Measurements from ENCODE around the gene SHOC2. TPM values are rescaled to one million over a fixed set of nuclear protein-coding genes. Genes with fewer than 3 reads are reported as not detected.
"Not testable (repeated sequence)": the region's sequence is repeated elsewhere in the genome, so short reads cannot be mapped to it uniquely, and the experiment has no call there.

The SHOC2 gene
- total RNA-seq, 2 experiments from 2014 or later, result 43.2 to 45.6 TPM

- Mint-ChIP-seq H3K27me3 (no peaks in the 10 kb centered on the region), H3K4me3 (no peak overlapping the region), H3K4me1 (peaks cover 27% of the 10 kb centered on the region), H3K9me3 (no peaks in the 10 kb centered on the region), H3K36me3 (ENCODE audit: low read depth) (peaks cover 50% of the 10 kb centered on the region), H3K27ac (peak overlapping the region; percentile 16)
- CTCF ChIA-PET, result interaction anchor here (1.1 to 2.4 kb wide), 5 partner anchors 9 to 164 kb away, joined by 3 to 10 read pairs (median 3); no protein-coding TSS in a partner anchor
- no peak for DNase-seq
- POLR2A ChIA-PET, result interaction anchor here (1.1 to 3.3 kb wide), 4 partner anchors 9 to 14 kb away, joined by 3 to 20 read pairs (median 4); partner anchors contain the start of genes BBIP1 and SHOC2
These were observed 15.8 kb upstream of the SHOC2 start for GRCh38 chr10:110903280-110904278.

- no peak for DNase-seq
- no peaks in the 10 kb centered on the region for H3K4me1 Mint-ChIP-seq
- no peak overlapping the region for H3K4me3 Mint-ChIP-seq
- no peaks in the 10 kb centered on the region for H3K9me3 Mint-ChIP-seq
- peaks cover 4% of the 10 kb centered on the region for H3K36me3 Mint-ChIP-seq (ENCODE audit: low read depth)
- H3K27me3 Mint-ChIP-seq, result no peaks in the 10 kb centered on the region
- ChIA-PET CTCF (interaction anchor here (0.5 to 1.3 kb wide), 3 partner anchors 13 to 605 kb away, joined by 3 read pairs; partner anchors contain the start of gene SMNDC1), POLR2A (interaction anchor here (1.3 to 1.9 kb wide), 2 partner anchors 9 to 23 kb away, joined by 3 to 14 read pairs; partner anchors contain the start of genes BBIP1 and SHOC2)
- no peak overlapping the region for H3K27ac Mint-ChIP-seq
These were observed 9.3 kb upstream of the SHOC2 start for GRCh38 chr10:110910138-110910537.

GRCh38 chr10:110912374-110912773 is 7.0 kb upstream of the SHOC2 start:
- Mint-ChIP-seq H3K9me3 (no peaks in the 10 kb centered on the region), H3K27me3 (no peaks in the 10 kb centered on the region), H3K4me3 (no peak overlapping the region), H3K4me1 (peaks cover 7% of the 10 kb centered on the region), H3K36me3 (ENCODE audit: low read depth) (no peaks in the 10 kb centered on the region), H3K27ac (no peak overlapping the region)
- DNase-seq, result no peak
- POLR2A ChIA-PET, result interaction anchor here (0.9 kb wide), 1 partner anchor 8 kb away, joined by 3 read pairs; no protein-coding TSS in a partner anchor
- CTCF ChIA-PET, result interaction anchor here (2.3 kb wide), 1 partner anchor 10 kb away, joined by 10 read pairs; no protein-coding TSS in a partner anchor

DNA sequence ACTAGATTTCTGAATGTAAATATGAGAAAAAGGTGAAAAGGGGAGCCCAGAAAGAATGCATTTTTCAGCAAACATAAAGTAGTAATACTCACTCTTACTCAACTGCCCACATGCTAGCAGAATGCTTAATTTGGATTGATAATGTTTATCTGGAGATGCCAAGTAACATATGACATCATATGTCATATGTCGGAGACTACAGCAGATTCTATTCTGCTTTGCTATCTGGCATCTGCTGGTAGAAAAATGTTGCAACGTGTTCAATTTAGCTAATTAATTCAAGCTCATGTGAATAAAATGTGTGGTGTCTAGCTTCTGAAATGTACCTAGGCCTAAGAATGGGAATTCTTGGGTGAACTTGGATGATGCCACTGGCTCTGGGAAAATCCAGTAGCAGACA is 5.0 kb upstream of the SHOC2 start:
- CTCF ChIA-PET, result interaction anchor here (1.0 kb wide), 1 partner anchor 168 kb away, joined by 3 read pairs; no protein-coding TSS in a partner anchor
- POLR2A ChIA-PET, result no interaction called here
- no peaks in the 10 kb centered on the region for H3K27me3 Mint-ChIP-seq
- no peaks in the 10 kb centered on the region for H3K36me3 Mint-ChIP-seq (ENCODE audit: low read depth)
- H3K9me3 Mint-ChIP-seq, result no peaks in the 10 kb centered on the region
- no peak for DNase-seq
- H3K4me1 Mint-ChIP-seq, result peaks cover 16% of the 10 kb centered on the region
- no peak overlapping the region for H3K27ac Mint-ChIP-seq
- H3K4me3 Mint-ChIP-seq, result no peak overlapping the region

GRCh38 chr10:110915035-110915434 is 4.4 kb upstream of the SHOC2 start:
- CTCF ChIA-PET, result interaction anchor here (1.0 kb wide), 1 partner anchor 169 kb away, joined by 3 read pairs; no protein-coding TSS in a partner anchor
- H3K9me3 Mint-ChIP-seq, result no peaks in the 10 kb centered on the region
- H3K27ac Mint-ChIP-seq, result no peak overlapping the region
- H3K36me3 Mint-ChIP-seq (ENCODE audit: low read depth), result peaks cover under 1% of the 10 kb centered on the region
- POLR2A ChIA-PET, result no interaction called here
- H3K27me3 Mint-ChIP-seq, result no peaks in the 10 kb centered on the region
- H3K4me3 Mint-ChIP-seq, result no peak overlapping the region
- H3K4me1 Mint-ChIP-seq, result peaks cover 16% of the 10 kb centered on the region
- no peak for DNase-seq

- POLR2A ChIA-PET; H3K27ac Mint-ChIP-seq; H3K9me3 Mint-ChIP-seq; DNase-seq; H3K4me3 Mint-ChIP-seq; H3K27me3 Mint-ChIP-seq; CTCF ChIA-PET; H3K36me3 Mint-ChIP-seq (ENCODE audit: low read depth): not testable (repeated sequence)
- H3K4me1 Mint-ChIP-seq, result peaks cover 19% of the 10 kb centered on the region
These were observed 3.8 kb upstream of the SHOC2 start for GRCh38 chr10:110915600-110915999.

- no peak for DNase-seq
- H3K27me3 Mint-ChIP-seq, result no peaks in the 10 kb centered on the region
- ChIA-PET POLR2A (interaction anchor here (2.3 to 3.5 kb wide), 4 partner anchors 14 to 80 kb away, joined by 6 to 41 read pairs (median 26); no protein-coding TSS in a partner anchor), CTCF (interaction anchor here (1.0 to 3.5 kb wide), 4 partner anchors 15 to 175 kb away, joined by 4 to 14 read pairs (median 6); no protein-coding TSS in a partner anchor)
- no peaks in the 10 kb centered on the region for H3K9me3 Mint-ChIP-seq
- H3K36me3 Mint-ChIP-seq (ENCODE audit: low read depth), result peaks cover 3% of the 10 kb centered on the region
- no peak overlapping the region for H3K27ac Mint-ChIP-seq
- no peak overlapping the region for H3K4me3 Mint-ChIP-seq
- peaks cover 27% of the 10 kb centered on the region for H3K4me1 Mint-ChIP-seq
These were observed 2.7 kb upstream of the SHOC2 start for GRCh38 chr10:110916554-110917346.

DNA sequence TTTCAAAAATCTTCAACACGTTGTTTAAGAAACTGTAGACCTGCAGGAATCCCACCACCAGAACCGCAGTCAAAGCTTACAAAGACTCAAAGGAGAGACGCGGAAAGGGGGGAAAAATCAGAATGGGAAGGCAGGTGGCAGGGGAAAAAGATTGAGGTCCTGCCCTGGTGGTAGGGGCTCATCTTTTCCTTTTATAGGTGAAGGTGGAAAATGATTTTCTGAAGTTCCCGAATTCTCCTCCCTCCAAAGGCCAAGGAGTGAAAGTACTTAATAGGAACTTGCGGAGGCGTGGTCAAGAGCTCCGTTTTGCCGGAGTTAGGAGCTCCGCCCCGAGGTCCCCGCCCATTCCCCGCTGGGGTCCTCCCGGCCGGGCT is 1.1 kb upstream of the SHOC2 start:
- Mint-ChIP-seq H3K9me3 (no peaks in the 10 kb centered on the region), H3K27ac (peak overlapping the region; percentile 97), H3K27me3 (no peaks in the 10 kb centered on the region), H3K4me3 (peak overlapping the region; percentile 90), H3K36me3 (ENCODE audit: low read depth) (peaks cover 3% of the 10 kb centered on the region), H3K4me1 (peaks cover 36% of the 10 kb centered on the region)
- POLR2A ChIA-PET, result interaction anchor here (1.1 to 3.5 kb wide), 19 partner anchors 8 to 1529 kb away, joined by 4 to 41 read pairs (median 6); partner anchors contain the start of genes SMNDC1, VTI1A and ZDHHC6
- CTCF ChIA-PET, result interaction anchor here (0.9 to 3.5 kb wide), 10 partner anchors 9 to 246 kb away, joined by 3 to 14 read pairs (median 4); partner anchors contain the start of gene PDCD4
- DNase-seq, result peak; percentile 91

GRCh38 chr10:110918643-110919348 is 608 bp upstream of the SHOC2 start, which contains the start of gene BBIP1:
TSS of gene BBIP1 (minus strand) at chr10:110919180. CDS start at chr10:110918157, 1,023 bp downstream.
- Mint-ChIP-seq H3K27me3 (no peaks in the 10 kb centered on the region), H3K4me3 (peak within 1 kb of the TSS; percentile 90), H3K36me3 (ENCODE audit: low read depth) (peaks cover 3% of the 10 kb centered on the region), H3K9me3 (no peaks in the 10 kb centered on the region), H3K27ac (peak within 1 kb of the TSS; percentile 97), H3K4me1 (peaks cover 40% of the 10 kb centered on the region)
- ChIA-PET CTCF (interaction anchor here (0.6 to 3.5 kb wide), 12 partner anchors 9 to 360 kb away, joined by 3 to 14 read pairs (median 4); partner anchors contain the start of gene PDCD4), POLR2A (interaction anchor here (0.6 to 3.5 kb wide), 30 partner anchors 9 to 1528 kb away, joined by 3 to 41 read pairs (median 4); partner anchors contain the start of genes PDCD4, SMNDC1, VTI1A and ZDHHC6)
- DNase-seq, result no peak

GRCh38 chr10:110919971-110920881 is 822 bp downstream of the SHOC2 start:
- Mint-ChIP-seq H3K27ac (peak overlapping the region; percentile 76), H3K4me1 (peaks cover 46% of the 10 kb centered on the region)
- POLR2A ChIA-PET, result interaction anchor here (0.6 to 1.1 kb wide), 4 partner anchors 9 to 503 kb away, joined by 3 to 4 read pairs (median 3); no protein-coding TSS in a partner anchor

More at GRCh38 chr10:110919971-110920881, 822 bp downstream of the SHOC2 start:
- Mint-ChIP-seq H3K4me3 (peak overlapping the region; percentile 90), H3K27me3 (no peaks in the 10 kb centered on the region), H3K36me3 (ENCODE audit: low read depth) (peaks cover 7% of the 10 kb centered on the region), H3K9me3 (no peaks in the 10 kb centered on the region)
- CTCF ChIA-PET, result interaction anchor here (1.6 kb wide), 1 partner anchor 17 kb away, joined by 6 read pairs; no protein-coding TSS in a partner anchor
- DNase-seq, result peak; percentile 28
